HEK293T (cell line): Measurements from ENCODE around the gene NCOA7.

Experiments
- CTBP1 ChIP-seq: fragments of 450-650 bp; IDR thresholded peaks from 2 replicates; pipeline ENCODE4 v1.6.1; 2016; ENCODE audit warnings: borderline replicate concordance
- ELF4 ChIP-seq: fragments of 450-650 bp; IDR thresholded peaks from 2 replicates; pipeline ENCODE4 v1.6.1; 2017; ENCODE audit warnings: antibody characterized with exemption
- FOXA1 ChIP-seq: fragments of 450-650 bp; IDR thresholded peaks from 2 replicates; pipeline ENCODE4 v1.6.1; 2016; ENCODE audit warnings: mild to moderate bottlenecking
- FOXM1 ChIP-seq: fragments of 450-650 bp; IDR thresholded peaks from 2 replicates; pipeline ENCODE4 v1.6.1; 2017; ENCODE audit warnings: mild to moderate bottlenecking, borderline replicate concordance
- HDGF ChIP-seq: fragments of 450-650 bp; IDR thresholded peaks from 2 replicates; pipeline ENCODE4 v1.6.1; 2017; ENCODE audit warnings: antibody characterized with exemption, borderline replicate concordance
- SUZ12 ChIP-seq: fragments of 450-650 bp; IDR thresholded peaks from 2 replicates; pipeline ENCODE4 v1.6.1; 2016; ENCODE audit warnings: mild to moderate bottlenecking
- ZNF384 ChIP-seq: fragments of 450-650 bp; IDR thresholded peaks from 2 replicates; pipeline ENCODE4 v1.6.1; 2016

- TF ChIP-seq FOXM1, result no peak
- TF ChIP-seq SUZ12, result no peak
- TF ChIP-seq FOXA1, result no peak
- TF ChIP-seq ELF4, result no peak
- TF ChIP-seq CTBP1, result no peak
- no peak for TF ChIP-seq ZNF384
- no peak for TF ChIP-seq HDGF
Observed at GRCh38 chr6:125844989-125845388, 54.2 kb downstream of the NCOA7 start.
